Measurements from ENCODE around the gene BFAR. TPM values are rescaled to one million over a fixed set of nuclear protein-coding genes. Genes with fewer than 3 reads are reported as not detected.

The BFAR gene
- total and polyA plus RNA-seq, 2 donors (not counting 1 experiment from before 2014, with no cell fraction given): 30.7 to 72.9 TPM

- H3K27me3 ChIP-seq (replicated peaks in 1 of 4; ENCODE audit: control extremely low read depth in 1 of 4, control insufficient read depth in 3 of 4, insufficient read depth in 4 of 4, low read length in 3 of 4): no peaks in the 10 kb centered on the region
- H3K27me3 Mint-ChIP-seq: no peaks in the 10 kb centered on the region
- WGBS (ENCODE audit: insufficient coverage): no CpG with 5 or more reads among the region's 3 CpGs
- DNase-seq (no peak), ATAC-seq (ENCODE audit: low read depth) (no peak)
- no peak overlapping the region for H3K27ac Mint-ChIP-seq
- ChIA-PET CTCF (no interaction called here), POLR2A (no interaction called here)
- H4K20me1 ChIP-seq (ENCODE audit: control insufficient read depth, insufficient read depth, low read length, poor library complexity, severe bottlenecking): no peaks in the 10 kb centered on the region
- H3K4me2 ChIP-seq (replicated peaks; ENCODE audit: low read depth, low read length, poor library complexity, severe bottlenecking): no peak overlapping the region
- TF ChIP-seq CTCF (IDR thresholded peaks at IDR 0.05) (no peak), EZH2 (IDR thresholded peaks at IDR 0.05; ENCODE audit: borderline replicate concordance, insufficient read depth, low read depth, low read length, poor library complexity, severe bottlenecking) (no peak)
- H3K4me3 ChIP-seq (ENCODE audit: control extremely low read depth in 1 of 5, extremely low read depth in 1 of 5, insufficient read depth in 1 of 5, low read depth in 2 of 5, low read length in 4 of 5): no peak overlapping the region
- H3K4me3 Mint-ChIP-seq: no peak overlapping the region
- peaks cover 12 to 78% of the 10 kb centered on the region in 2 experiments for H3K36me3 ChIP-seq (replicated peaks in 1 of 2; ENCODE audit: control extremely low read depth in 1 of 2, control insufficient read depth in 1 of 2, extremely low read depth in 1 of 2, insufficient read depth in 2 of 2, low read length in 1 of 2)
- no peaks in the 10 kb centered on the region for H3K9me3 ChIP-seq (ENCODE audit: control extremely low read depth in 1 of 3, control insufficient read depth in 2 of 3, insufficient read depth in 1 of 3, low read length in 2 of 3)
- peaks cover 2% of the 10 kb centered on the region for H3K79me2 ChIP-seq (ENCODE audit: control insufficient read depth, insufficient read depth, low read length)
- peaks cover 17% of the 10 kb centered on the region for H3K4me1 Mint-ChIP-seq
- H2AFZ ChIP-seq (ENCODE audit: insufficient read depth, low read depth, low read length, poor library complexity, severe bottlenecking): no peak overlapping the region
- no peak overlapping the region for H3K9ac ChIP-seq (ENCODE audit: low read length)
- no peaks in the 10 kb centered on the region for H3K9me3 Mint-ChIP-seq (ENCODE audit: insufficient read depth)
- intact Hi-C loops (cut with micrococcal nuclease): no loop called here
- no peaks in the 10 kb centered on the region for H3K4me1 ChIP-seq (ENCODE audit: control insufficient read depth in 2 of 2, insufficient read depth in 2 of 2, low read length in 2 of 2)
- no peak overlapping the region for H3K27ac ChIP-seq (ENCODE audit: low read length in 2 of 2)
These were observed 47.5 kb upstream of the BFAR start for GRCh38 chr16:14585287-14585686.

- Mint-ChIP-seq H3K9me3 (ENCODE audit: insufficient read depth) (no peaks in the 10 kb centered on the region), H3K27me3 (no peaks in the 10 kb centered on the region), H3K4me3 (no peak overlapping the region), H3K27ac (no peak overlapping the region), H3K4me1 (peaks cover 17% of the 10 kb centered on the region)
- POLR2A ChIA-PET: no interaction called here
- Histone ChIP-seq H2AFZ (ENCODE audit: insufficient read depth, low read depth, low read length, poor library complexity, severe bottlenecking) (no peak overlapping the region), H4K20me1 (ENCODE audit: control insufficient read depth, insufficient read depth, low read length, poor library complexity, severe bottlenecking) (no peaks in the 10 kb centered on the region), H3K27me3 (replicated peaks in 1 of 4; ENCODE audit: control extremely low read depth in 1 of 4, control insufficient read depth in 3 of 4, insufficient read depth in 4 of 4, low read length in 3 of 4) (no peaks in the 10 kb centered on the region), H3K4me1 (ENCODE audit: control insufficient read depth in 2 of 2, insufficient read depth in 2 of 2, low read length in 2 of 2) (no peaks in the 10 kb centered on the region), H3K4me2 (replicated peaks; ENCODE audit: low read depth, low read length, poor library complexity, severe bottlenecking) (no peak overlapping the region), H3K79me2 (ENCODE audit: control insufficient read depth, insufficient read depth, low read length) (peaks cover 2% of the 10 kb centered on the region), H3K9ac (ENCODE audit: low read length) (no peak overlapping the region), H3K9me3 (ENCODE audit: control extremely low read depth in 1 of 3, control insufficient read depth in 2 of 3, insufficient read depth in 1 of 3, low read length in 2 of 3) (no peaks in the 10 kb centered on the region), H3K27ac (ENCODE audit: low read length in 2 of 2) (no peak overlapping the region), H3K36me3 (replicated peaks in 1 of 2; ENCODE audit: control extremely low read depth in 1 of 2, control insufficient read depth in 1 of 2, extremely low read depth in 1 of 2, insufficient read depth in 2 of 2, low read length in 1 of 2) (peaks cover 6 to 77% of the 10 kb centered on the region in 2 experiments), H3K4me3 (ENCODE audit: control extremely low read depth in 1 of 5, extremely low read depth in 1 of 5, insufficient read depth in 1 of 5, low read depth in 2 of 5, low read length in 4 of 5) (no peak overlapping the region)
- TF ChIP-seq CTCF (IDR thresholded peaks at IDR 0.05): no peak
- no peak for TF ChIP-seq EZH2 (IDR thresholded peaks at IDR 0.05; ENCODE audit: borderline replicate concordance, insufficient read depth, low read depth, low read length, poor library complexity, severe bottlenecking)
- intact Hi-C loops (cut with micrococcal nuclease): no loop called here
- CTCF ChIA-PET: interaction anchor here (1.0 kb wide), 1 partner anchor 287 kb away, joined by 3 read pairs; no protein-coding TSS in a partner anchor
- DNase-seq (no peak), ATAC-seq (ENCODE audit: low read depth) (no peak)
- WGBS (ENCODE audit: insufficient coverage): no CpG with 5 or more reads among the region's 3 CpGs
These were observed 46.0 kb upstream of the BFAR start for GRCh38 chr16:14586637-14587305.

All from B cell (primary cell).